Measurements from ENCODE around the gene ALDH3B2.
"Not testable (repeated sequence)": the region's sequence is repeated elsewhere in the genome, so short reads cannot be mapped to it uniquely, and the experiment has no call there.

The ALDH3B2 gene

DNA sequence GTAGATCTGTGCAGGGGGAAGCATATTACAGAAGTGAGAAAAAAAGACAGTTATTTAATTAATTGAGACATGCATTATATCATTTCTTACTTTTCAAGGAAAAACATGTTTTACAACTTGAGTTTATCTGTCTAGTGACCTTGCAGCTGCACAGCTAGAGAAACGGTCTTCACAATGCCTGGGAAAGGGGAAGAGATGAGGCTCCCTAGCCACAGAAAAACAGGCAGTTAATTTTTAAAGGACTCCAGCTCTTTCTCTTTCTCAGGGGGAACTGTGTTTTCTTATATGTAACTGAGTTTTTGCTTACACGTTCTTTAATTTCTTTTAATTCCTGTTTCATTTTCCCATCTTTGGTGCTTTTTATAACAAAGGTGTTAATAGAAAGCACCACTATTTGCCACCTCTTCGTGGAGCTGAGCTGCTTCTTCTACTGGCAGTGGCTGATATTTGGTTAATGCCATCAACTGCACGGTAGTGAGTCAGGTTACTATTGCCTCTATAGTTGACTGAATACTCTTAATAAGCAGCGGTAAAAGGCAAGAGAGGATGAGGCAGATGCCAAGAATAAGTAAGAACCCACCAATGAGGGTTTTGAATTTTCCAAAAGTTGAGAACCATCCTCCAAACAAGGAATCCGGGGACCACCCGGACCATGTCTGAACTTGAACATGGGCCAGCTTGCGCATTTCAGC, 11.4 kb upstream of the ALDH3B2 start:
- DNase-seq (ENCODE audit: low read depth in 2 of 2), result not testable (repeated sequence)

DNA sequence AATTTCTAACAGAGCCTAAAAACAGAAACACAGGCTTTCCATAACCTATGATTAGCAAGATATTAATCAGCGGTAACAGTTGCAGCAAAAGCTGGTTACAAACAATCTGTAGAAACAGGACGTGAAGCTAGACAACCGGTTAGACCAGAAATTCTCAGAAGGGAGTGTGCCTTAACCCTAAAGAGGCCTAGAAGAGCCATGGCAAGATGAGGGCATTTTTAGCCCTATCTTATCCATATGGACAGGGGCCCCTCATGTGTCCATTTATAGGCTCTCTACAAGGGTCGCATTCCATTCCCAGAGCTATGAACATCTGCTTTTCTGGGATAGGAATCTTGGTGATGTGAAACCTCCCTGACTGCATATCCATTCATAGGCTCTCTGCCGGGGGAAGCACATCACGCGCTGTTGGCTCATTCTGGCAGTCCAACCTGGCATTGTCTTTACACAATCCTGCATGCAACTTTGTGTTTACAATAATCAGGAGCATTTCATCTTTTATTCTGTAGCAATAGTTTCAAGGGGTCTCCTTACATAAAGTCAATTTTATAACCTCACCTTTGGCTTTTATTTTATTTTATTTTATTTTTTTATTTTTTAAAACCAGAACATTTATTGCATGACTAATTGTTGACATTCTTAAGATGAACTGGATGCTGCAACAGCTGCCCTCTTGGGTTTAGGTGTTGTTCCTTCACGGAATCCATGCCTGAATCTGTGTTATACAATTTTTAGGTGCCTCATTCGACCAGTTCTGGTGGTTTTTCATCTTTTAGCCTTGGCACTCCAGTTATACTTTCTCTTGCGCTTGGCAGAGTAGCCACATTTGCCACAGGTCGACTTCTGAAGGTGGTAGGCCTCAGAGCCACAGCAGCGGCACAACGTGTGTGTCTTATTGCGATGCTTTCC, 8.0 kb upstream of the ALDH3B2 start:
- not testable (repeated sequence) for DNase-seq (ENCODE audit: low read depth in 2 of 2)

DNA sequence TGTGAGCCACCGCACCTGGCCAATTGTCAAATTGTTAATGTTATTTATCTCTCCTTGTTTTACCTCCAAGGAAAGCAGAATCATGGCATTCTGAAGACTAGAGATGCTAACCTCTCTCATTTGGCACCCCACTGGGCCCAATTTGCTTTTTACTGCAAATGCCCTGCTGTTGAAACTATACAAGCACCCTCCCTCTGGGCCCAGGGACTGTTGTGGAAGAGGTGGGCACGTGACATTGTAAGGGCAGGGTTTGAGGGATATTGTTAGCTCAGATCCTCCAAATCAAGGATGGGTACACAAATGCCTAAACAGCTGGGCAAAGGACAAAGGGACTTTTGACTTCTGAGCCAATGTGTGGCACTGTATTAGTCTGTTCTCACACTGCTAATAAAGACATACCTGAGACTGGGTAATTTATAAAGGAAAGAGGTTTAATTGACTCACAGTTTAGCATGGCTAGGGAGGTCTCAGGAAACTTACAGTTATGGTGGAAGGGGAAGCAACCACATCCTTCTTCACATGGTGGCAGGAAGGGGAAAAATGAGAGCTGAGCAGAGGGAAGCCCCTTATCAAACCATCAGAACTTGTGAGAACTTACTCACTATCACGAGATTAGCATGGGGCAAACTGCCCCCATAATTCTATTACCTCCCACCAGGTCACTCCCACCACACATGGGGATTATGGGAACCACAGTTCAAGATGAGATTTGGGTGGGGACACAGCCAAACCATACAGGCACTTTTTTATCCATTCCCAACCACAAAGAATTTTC, 6.5 kb upstream of the ALDH3B2 start:
- no peak for DNase-seq (ENCODE audit: low read depth in 2 of 2)

DNA sequence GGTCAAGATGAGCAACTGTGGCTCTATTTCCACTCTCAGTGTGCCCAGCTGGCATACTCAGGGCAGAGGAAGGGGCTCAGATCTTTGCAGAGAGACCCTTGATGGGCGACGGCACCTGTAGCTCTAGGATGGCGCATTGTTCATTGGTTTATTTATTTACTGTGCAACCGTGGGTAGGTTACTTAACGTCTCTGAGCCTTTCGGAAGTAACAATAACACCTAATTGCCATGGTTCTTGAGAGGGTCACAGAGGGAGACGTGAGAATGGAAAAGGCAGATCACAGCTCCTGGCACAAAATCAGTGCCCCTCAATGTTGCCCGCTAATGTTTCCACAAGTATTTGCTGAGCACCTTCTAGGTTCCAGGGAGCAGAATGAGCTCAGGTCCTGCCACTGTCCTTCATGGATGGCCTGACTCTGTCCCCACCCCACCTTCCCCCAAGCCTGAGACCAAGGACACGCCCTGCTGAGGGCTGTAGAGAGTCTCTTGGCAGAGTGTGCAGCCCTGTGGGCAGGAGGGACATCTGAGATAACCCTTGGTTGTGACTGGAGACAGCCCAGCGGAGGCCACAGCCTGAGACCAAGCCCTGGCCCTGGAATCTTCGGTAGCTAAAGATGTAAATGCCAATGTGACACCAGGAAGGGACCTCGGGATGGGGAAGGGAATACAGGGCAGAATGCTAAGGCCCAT, 780 bp upstream of the ALDH3B2 start:
- no peak for DNase-seq (ENCODE audit: low read depth in 2 of 2)

DNA sequence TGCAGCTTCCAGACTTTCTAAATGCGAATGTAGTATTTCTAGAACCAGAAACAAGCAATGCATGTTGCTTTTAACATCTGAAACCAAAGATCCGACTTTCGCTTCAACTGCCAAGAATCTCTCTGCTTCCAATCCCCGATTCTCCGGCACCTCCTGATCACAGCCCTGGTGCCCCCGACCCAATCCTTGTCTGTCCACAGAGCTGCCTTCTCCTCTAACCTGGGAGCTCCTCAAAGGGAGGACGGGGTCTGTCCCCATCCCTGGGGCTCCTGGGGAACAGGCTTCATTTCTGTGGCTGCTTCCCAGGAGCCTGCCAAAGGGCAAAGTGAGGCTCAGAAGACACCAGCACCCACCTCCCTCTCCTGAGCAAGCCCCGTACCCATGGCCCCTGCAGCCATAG, 521 bp downstream of the ALDH3B2 start:
- no peak for DNase-seq (ENCODE audit: low read depth in 2 of 2)

DNA sequence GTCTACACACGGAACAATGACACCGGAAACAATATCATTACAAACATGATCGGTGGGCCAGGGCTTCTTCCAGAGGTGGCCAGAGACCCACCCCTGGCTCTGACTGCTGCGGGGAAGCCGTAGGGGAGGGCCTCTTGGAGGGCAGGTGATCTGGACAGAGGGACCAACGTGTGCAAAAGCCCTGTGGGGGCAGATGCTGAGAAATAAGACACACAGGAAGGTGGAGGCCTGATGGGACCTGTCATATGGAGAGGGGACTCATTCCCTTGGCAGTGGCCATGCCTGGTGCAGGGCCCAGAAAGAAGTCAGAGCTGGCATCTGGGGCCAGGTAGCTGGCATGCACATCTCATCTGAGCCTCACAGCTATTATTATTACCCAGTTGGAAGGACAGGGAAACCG, 1.1 kb downstream of the ALDH3B2 start:
- no peak for DNase-seq (ENCODE audit: low read depth in 2 of 2)

DNA sequence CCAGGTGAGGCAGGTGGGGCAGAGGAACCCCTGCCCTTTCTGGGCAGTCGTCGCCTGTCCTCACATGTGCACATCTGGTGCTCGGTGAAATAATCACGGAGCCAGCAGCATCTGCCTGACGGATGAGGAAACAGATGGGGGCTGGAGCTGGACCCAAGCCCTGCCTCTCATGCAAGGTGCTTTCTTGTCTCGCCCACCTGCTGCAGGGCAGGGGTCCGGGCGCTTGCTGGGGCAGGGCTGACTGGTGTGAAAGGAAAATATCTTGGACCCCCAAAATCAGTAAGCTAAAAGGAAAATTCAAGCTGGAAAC, 3.3 kb downstream of the ALDH3B2 start:
- no peak for DNase-seq (ENCODE audit: low read depth in 2 of 2)

DNA sequence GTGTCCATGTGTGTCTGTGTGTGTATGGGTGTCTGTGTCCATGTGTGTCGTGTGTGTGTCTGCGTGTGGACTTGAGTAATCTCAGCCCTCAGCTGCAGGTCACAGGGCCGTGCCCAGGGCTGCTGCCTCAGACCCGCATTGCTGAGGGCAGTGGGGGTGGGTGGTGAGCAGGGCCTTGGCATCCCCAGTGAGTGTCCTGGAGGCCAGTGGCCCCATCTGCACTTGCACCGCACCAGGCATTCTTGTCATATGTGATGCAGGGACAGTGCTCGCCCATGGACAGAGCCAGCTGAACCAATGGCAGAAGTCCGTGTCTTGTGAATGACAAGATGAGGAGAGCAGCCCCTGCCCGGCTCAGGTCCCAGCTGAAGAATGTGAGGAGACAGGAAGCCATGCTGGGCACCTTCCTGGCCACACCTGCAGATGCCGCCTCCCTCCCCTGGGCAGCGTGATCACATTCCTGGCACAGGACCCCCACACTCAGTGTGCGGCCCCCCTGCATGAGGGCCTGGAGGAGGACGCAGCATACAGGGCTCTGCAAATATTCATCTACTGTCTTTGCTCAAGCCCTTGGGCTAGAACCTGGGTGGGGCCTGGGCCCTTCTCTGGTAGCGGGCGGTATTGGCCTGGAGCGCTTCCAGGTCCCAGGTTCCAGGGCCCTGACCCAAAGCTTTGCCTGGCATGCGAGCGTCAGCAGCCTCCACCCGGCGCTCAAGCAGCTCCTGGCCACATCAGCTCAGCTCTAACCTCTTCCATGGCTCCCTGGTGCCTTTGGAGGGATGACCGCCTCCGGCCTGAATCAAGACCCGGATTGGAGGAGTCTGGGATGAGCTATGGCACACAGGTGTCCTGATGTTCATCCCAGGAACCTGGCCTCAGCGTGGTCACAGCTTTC, 3.9 kb downstream of the ALDH3B2 start:
- DNase-seq (ENCODE audit: low read depth in 2 of 2), result no peak

DNA sequence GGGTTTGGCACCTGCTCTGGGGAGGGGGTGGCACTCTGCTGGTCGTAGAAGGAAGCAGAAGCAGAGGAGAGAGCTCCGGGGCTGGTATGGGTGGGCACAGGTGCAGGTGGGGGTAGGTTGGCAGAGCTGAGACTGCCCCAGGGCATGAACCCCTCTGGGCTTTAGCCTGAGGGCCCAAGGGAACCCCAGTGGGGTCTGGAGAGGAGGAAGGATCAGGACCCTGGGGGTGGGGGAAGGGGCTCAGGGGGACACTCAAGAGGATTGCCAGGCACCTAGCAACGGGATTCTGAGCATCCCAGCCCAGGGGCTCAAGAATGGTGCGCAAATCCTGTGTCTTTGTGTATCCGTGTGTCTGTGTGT, 6.3 kb downstream of the ALDH3B2 start:
- no peak for DNase-seq (ENCODE audit: low read depth in 2 of 2)

DNA sequence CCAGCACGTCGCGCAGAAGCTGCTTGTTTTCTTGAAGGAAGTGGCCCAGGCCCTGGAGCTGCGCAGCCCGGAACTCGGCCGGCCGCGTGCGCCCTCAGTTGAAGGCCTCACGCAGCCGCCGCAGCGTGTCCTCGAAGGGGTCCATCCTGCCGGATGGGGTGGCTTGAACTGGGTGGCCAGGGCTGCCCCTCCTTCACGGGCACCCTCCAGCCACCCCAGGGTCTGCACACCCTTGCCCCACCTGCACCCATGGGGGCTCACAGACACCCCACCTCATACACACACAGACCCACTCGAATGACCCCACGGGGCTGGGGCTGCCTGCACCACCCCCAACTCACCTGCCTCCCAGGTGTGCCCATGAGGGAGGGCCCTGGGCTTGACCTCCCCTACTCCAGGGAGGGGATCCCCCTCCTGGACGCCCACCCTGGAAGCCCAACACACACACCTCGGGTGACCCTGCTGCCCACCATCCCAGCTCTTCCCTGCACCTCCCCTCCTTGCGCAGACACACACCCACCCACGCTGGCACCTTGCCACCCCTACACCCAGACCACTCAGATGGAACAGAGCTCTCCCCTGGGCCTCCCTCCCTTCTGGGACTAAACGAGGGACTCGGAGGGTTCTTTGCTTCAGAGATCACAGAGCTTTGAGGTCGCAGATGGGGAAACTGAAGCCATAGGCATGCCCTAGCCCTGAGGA, 6.8 kb downstream of the ALDH3B2 start:
- no peak for DNase-seq (ENCODE audit: low read depth in 2 of 2)

DNA sequence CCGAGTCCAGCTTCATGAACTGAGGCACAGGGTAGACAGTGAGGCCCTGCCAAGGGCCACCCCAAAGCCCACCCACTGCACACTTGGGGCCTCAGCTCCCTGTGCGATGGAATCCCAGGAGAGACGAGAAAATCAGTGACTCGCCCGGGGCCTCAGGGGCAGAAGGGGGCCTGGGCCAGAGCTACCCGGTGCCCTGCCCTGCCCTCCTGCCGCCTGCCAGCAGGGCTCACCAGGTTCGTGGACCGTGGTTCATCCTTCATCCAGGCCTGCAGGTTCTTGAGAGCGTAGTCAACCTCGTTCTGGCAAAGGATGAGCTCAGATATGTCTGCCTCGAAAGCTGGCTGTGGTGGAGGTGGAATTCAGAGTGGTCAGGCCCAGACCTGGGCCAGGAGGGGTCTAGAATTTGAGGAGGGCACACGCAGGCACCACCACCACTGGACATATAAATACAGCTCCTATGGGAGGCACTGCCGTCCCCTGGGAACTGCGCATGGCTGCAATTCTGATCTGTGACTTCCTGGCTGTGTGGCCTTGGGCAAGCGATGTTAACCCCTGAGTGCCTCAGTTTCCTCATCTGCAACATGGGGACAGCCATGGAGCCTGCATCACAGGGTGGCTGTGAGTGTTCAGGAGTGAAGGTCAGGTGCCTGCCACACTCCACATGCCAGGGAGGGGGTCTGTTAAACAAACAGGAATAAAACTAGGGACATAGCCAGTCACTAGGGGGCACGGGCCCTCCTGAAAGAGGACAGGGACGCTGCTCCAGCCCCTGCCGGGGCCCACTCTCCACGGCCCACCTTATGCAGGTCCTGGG, 7.5 kb downstream of the ALDH3B2 start:
- DNase-seq (ENCODE audit: low read depth in 2 of 2), result no peak

DNA sequence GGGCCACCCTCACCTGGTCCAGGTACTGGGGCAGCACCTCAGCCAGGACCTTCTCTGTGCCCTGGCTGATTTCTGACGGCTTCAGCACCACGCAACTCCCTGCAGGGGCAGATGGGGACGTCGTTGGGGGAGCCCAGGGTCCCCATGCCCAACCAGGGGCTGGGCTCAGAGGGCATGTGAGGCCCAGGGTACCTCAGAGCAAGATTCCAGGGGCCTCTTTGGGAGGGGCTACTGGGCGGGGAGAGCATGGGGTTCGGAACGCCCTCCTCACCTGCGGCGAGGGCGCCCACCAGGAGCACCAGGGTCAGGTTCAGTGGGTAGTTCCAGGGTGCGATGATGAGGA, 8.1 kb downstream of the ALDH3B2 start:
- no peak for DNase-seq (ENCODE audit: low read depth in 2 of 2)

DNA sequence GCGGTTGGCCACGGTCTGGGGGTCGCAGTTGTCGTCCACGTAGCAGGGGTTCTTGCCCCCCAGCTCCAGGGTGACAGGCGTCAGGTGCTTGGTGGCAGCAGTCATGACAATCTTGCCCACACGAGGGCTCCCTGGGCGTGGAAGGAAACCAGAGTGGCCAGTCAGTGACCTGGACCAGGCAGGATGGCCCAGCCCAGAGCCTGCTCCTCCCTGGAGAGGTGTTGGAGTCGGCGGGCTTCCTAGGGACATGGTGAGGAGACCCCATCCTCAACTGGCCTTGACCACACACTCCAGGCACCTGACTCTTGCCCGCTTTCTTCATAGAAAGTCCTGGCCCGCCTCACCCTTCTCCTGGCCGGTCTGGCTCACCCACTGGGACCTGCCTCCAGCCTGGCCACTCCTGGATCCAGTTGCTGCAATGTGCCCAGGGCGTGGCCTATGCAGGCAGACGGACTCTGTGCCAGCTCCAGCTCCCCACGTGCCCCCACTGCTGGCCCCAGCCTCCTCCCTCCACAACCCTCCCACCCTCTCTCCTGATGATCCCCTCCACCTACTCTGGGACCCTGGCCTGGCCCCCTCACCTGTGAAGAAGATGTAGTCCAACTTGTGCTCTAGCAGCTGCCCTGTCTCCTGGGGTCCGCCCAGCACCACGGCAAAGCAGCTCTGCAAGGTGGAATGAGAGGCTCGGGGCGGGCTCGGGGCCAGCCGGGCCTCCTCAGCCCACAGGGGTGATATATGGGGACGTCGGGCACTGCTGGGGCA, 8.7 kb downstream of the ALDH3B2 start:
- no peak for DNase-seq (ENCODE audit: low read depth in 2 of 2)

DNA sequence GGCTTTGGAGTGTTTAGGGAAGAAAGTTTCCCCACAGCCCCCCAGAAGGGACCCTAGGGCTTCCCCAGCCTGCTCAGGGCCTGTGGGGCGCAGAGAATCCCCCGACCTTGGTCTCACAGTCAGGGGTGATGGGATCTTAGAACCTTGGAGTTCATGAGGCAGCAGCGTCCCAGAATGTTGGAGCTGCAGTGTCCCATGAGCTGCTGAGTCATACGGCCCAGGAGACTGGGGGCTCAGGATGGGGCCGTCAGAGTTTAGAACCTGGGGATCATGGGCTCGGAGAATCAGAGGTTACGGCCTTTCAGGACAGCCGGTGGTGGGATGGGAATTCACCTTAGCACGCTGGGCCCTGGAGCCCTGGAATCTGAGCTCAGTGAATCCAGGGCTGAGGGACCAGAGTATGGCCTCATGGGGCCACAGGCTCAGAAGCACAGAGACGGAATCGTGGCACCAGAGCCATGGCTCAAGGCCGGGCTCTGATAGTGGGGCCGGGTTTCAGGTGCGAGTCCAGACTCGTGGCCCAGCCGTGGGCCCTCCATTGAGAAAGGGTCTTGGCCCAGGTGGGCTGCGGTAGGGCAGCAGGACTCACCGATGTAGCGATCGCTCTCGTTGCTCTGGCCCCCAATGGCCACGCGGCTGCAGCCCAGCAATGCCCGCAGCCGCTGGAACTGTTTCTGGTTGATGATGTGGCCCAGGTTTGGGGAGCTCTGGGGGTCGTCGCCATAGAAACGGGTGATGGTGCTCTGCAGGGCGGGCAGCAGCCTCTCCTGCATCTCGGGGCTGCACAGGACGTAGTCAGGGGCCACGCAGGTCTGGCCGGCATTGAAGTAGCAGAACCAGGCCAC, 9.5 kb downstream of the ALDH3B2 start:
- no peak for DNase-seq (ENCODE audit: low read depth in 2 of 2)

DNA sequence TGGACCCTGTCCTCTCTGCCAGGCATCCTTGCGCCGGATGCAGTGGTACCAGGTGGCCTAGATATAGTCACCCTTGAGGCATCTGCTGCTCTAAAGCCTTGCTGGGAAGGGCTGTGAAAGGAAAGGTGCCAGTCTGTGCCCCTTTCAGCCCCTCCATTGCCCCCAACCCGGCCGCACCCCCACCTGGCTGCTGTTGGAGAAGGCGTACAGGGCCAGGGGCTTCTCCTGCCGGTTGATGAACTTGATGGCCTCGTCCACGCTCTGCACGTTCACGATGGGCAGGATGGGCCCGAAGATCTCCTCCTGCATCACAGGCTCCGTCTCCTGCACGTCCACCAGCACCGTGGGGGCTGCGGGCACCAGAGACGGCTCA, 10.2 kb downstream of the ALDH3B2 start:
- no peak for DNase-seq (ENCODE audit: low read depth in 2 of 2)

DNA sequence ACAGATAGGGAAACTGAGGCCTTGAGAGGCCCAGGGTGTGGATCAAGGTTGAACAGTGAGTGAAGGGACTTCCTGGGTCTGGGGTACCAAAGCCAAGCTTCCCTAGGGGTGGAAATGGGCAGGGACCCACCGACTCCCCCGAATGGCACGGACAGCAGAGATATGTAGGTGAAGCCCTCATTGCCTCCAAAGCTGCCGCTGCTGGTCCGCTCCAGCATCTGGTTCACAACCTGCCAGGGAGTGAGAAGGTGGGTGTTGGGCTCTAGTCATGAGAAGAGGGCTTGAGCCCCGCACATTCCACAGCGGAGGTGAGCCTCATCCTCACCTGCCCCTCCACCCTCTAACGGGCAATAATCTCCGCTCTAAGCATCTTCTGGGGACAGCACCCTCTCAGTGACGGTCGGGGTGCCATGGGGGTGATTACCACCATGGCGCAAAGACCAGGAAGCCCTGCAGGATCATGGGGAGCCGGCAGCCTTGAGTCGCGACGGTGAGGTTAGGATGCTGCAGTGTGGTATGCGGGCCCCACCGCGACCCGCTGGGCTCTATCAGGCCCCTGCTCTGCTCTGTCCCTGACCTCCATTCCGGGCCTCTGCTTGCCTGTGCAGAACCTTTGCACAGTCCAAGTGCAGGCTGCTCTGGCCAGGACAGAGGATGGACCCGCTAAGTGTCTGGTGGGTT, 10.8 kb downstream of the ALDH3B2 start:
- no peak for DNase-seq (ENCODE audit: low read depth in 2 of 2)

DNA sequence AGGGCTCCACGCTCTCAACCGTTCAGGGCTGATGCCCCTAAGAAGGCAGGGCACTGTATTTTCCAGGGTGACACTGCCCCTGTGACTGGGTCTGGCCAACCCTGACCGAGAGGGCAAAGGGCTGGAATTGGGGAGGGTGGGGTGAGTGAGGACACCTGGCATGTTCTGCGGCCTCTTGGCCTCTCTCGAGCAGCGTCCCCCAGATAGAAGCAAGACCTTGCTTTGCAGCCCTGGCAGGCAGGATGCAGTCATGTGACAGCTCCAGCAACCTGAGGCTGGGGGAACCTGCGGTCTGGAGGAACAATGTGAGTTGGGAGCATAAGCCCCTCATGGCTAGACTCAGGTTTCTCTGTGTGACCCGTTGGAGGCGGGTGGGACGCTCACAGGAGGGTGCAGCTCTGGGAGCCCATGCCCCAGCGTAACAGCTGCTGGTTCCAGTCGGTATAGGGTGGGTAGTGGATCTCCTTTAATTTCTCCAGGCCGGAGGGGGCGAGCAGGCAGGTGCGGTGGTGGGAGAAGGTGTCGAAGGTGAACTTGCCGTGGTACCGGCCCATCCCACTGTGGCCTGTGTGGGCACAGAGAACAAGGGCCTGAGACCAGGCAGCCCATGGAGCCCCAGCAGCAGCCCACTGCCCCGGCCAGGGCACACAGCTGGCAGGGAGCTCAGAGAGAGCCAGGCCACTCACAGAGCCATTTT, 11.4 kb downstream of the ALDH3B2 start:
- DNase-seq (ENCODE audit: low read depth in 2 of 2), result no peak

Data from stimulated activated CD4-positive, alpha-beta T cell treated with anti-CD3 and anti-CD28 coated beads, Interleukin-4, amount 100 ng/mL, for 48 hours (primary cell).